Measurements from ENCODE around the gene ARHGEF17. TPM values are rescaled to one million over a fixed set of nuclear protein-coding genes. Genes with fewer than 3 reads are reported as not detected.

ARHGEF17 gene
- total RNA-seq, 2 donors from 2014 or later = 0.02 to 0.16 TPM

DNA sequence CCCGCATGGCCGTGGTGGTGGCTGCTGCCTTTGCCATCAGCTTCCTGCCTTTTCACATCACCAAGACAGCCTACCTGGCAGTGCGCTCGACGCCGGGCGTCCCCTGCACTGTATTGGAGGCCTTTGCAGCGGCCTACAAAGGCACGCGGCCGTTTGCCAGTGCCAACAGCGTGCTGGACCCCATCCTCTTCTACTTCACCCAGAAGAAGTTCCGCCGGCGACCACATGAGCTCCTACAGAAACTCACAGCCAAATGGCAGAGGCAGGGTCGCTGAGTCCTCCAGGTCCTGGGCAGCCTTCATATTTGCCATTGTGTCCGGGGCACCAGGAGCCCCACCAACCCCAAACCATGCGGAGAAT is 10.9 kb upstream of the ARHGEF17 start:
- H3K9me3 Mint-ChIP-seq = no peaks in the 10 kb centered on the region
- no peak overlapping the region for H3K27ac Mint-ChIP-seq
- ATAC-seq = no peak
- no peak for DNase-seq (ENCODE audit: low spot score in 2 of 2)
- H3K36me3 Mint-ChIP-seq = no peaks in the 10 kb centered on the region

DNA sequence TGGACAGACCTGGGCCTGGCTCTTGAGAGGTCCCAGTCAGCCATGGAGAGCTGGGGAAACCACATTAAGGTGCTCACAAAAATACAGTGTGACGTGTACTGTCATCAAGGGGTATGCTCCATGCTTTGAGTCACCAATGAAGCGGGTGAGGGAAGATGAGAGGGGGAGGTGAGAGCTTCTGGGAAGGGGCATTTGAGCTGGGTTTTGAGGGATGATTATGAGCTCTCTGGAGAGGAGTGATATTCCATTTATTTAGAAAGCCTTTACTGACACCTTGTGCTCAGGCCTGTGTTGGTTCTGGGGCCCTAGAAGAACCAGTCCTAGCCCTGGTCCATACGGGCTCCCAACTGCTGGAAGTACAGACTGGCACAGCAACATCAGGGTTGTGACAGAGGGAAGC is 10.4 kb upstream of the ARHGEF17 start:
- Mint-ChIP-seq H3K36me3 (no peaks in the 10 kb centered on the region), H3K9me3 (no peaks in the 10 kb centered on the region), H3K27ac (no peak overlapping the region)
- DNase-seq (ENCODE audit: low spot score in 2 of 2) (no peak), ATAC-seq (no peak)

DNA sequence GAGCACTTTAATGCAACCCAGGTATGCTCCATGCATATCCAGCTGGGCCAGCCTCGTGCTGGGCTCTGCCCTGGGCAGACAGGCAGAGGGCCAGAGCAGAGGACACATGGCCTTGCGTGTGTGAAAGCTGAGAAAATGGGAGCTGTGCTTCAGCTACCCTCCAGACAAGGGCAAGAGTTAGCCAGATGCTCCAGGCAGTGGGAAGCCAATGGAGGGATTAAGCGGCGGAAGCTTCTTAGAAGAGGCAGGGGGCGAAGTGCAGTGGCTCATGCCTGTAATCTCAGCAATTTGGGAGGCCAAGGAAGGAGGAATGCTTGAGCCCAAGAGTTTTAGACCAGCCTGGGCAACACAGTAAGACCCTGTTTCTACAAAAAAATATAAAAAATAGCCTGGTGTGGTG is 9.8 kb upstream of the ARHGEF17 start:
- ATAC-seq = no peak
- H3K9me3 Mint-ChIP-seq = no peaks in the 10 kb centered on the region
- H3K36me3 Mint-ChIP-seq = no peaks in the 10 kb centered on the region
- no peak overlapping the region for H3K27ac Mint-ChIP-seq
- no peak for DNase-seq (ENCODE audit: low spot score in 2 of 2)

DNA sequence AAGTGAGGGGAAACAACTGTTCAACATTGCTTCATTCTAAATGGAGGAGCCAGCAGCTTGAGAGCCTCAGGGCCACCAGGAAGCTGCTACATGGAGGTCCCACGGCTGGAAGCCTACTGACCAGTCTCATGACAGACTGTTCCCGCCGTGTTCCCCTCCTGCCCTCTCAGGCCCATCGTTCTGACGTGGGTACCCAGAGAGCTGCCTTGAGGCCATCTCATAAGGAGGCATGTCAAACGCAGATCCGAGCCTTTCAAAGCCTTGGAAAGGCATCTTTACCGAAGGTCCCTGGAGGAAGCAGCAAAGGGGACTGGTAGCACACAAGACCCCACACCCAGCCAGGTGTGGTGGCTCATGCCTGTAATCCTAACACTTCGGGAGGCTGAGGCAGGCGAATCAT is 8.3 kb upstream of the ARHGEF17 start:
- Mint-ChIP-seq H3K36me3 (no peaks in the 10 kb centered on the region), H3K27ac (no peak overlapping the region), H3K9me3 (no peaks in the 10 kb centered on the region)
- no peak for DNase-seq (ENCODE audit: low spot score in 2 of 2)
- no peak for ATAC-seq

DNA sequence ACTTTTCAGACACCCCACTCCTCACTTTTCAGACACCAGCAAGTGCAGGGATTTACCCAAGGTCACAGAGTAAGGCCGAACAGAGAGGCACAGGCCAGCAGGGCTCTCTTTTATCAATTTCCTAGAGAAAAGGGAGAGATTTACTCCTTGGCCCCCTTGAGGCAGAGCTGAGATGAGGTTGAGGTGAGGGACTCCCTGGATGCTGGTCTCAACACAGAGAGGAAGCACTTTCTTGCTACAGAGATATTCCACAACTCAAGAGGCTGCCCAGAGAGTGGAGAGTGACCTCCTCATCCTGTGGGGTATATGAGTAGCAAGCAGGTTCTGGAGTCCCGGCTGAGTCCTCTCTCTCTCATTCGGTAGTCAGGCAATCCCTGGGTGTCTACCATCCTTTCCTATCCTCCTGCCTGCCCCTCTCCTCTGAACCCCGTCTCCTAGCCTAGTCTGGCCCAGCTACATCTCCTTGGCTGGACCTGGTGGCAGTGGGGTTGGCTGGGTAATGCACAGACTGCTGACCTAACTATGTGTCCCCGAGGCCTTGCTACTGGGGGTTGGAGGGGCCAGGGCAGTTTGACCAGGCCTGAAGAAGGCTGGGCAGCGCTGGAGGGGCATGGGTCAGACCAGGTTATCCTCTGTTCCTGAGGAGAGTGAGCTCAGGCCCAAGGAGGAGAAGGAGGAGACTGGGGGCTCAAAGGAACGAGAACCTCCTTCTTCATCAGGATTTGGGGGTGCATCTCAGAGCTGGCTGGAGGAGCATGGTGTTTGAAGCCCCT is 1.8 kb upstream of the ARHGEF17 start:
- no peaks in the 10 kb centered on the region for H3K36me3 Mint-ChIP-seq
- no peak for DNase-seq (ENCODE audit: low spot score in 2 of 2)
- no peak for ATAC-seq
- no peak overlapping the region for H3K27ac Mint-ChIP-seq
- no peaks in the 10 kb centered on the region for H3K9me3 Mint-ChIP-seq

DNA sequence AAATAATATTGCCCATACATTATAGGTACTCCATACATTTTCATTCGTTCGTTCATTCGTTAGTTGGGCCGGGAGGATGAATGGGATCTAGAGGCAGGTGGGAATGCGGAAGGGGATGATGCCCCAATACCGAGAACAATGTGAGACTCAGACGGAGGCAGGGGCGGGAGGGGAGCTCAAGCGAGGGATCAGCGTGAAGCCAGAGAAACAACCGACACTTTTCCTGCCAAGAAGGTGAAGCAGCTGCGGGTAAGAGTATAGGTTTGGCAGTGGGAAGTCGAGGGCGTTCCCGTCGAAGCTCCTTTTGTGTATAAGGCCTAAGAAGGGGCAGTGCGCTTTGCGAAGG is 1.1 kb upstream of the ARHGEF17 start:
- no peaks in the 10 kb centered on the region for H3K36me3 Mint-ChIP-seq
- no peak for DNase-seq (ENCODE audit: low spot score in 2 of 2)
- H3K9me3 Mint-ChIP-seq = no peaks in the 10 kb centered on the region
- peak in 1 of 2 donors; percentile 8 for ATAC-seq
- H3K27ac Mint-ChIP-seq = no peak overlapping the region

DNA sequence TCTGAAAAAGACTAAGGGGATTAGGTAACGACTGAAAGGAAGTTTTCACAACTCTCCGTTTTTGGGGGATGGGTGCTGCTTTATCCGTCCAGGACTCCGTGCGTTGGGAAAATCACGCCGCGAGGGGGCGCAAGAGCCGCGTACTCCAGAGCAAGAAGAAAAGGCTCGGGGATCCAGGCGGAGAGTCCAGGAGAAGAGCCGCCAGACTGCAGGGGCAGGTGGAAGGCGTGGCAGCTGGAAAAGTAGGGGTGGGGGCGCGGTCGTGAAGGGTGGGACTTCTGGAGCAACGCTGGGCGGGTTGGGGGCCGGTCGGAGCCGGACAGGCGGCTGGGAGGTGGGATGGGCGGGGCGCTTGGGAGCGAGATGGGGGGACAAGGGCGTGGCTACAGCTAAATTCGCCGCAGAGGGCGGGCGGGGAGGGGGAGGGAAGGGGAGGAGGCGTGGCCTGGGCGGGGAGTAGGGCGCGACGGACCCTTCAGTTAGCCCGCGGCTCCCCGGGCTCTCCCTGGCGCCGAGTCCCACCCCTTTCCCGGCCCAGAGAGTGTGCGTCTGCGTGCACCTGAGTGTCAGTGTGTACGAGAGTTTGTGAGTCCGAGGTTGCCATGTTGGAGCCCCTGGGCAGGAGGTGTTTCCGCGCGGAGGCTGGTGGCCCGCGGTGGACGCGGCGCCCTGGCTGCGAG is 613 bp upstream of the ARHGEF17 start:
- H3K36me3 Mint-ChIP-seq = no peaks in the 10 kb centered on the region
- no peak overlapping the region for H3K27ac Mint-ChIP-seq
- ATAC-seq = peak; percentile 81 to 84
- no peaks in the 10 kb centered on the region for H3K9me3 Mint-ChIP-seq
- DNase-seq (ENCODE audit: low spot score in 2 of 2) = peak; percentile 77 to 96

DNA sequence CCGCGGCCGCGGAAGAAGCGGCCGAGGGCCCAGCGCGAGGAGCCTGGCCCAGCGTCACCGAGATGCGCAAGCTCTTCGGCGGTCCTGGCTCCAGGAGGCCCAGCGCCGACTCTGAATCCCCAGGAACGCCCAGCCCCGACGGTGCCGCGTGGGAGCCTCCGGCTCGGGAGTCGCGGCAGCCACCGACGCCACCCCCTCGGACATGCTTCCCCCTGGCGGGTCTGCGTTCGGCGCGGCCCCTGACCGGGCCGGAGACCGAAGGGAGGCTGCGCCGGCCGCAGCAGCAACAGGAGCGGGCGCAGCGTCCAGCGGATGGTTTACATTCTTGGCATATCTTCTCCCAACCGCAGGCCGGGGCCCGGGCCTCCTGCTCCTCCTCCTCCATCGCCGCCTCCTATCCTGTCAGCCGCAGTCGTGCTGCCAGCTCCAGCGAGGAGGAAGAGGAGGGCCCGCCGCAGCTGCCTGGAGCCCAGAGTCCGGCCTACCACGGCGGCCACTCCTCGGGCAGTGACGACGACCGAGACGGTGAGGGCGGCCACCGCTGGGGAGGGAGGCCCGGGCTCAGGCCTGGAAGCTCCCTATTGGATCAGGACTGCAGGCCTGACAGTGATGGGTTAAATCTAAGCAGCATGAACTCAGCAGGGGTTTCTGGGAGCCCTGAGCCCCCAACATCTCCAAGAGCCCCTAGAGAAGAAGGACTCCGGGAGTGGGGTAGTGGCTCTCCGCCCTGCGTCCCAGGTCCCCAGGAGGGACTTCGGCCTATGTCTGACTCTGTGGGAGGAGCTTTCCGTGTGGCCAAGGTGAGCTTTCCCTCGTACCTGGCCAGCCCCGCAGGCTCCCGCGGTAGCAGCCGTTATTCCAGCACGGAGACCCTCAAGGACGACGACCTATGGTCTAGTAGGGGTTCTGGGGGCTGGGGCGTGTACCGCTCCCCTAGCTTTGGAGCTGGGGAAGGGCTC is 1.2 kb downstream of the ARHGEF17 start:
- no peak for ATAC-seq
- no peak for DNase-seq (ENCODE audit: low spot score in 2 of 2)
- Mint-ChIP-seq H3K36me3 (no peaks in the 10 kb centered on the region), H3K27ac (no peak overlapping the region), H3K9me3 (no peaks in the 10 kb centered on the region)

DNA sequence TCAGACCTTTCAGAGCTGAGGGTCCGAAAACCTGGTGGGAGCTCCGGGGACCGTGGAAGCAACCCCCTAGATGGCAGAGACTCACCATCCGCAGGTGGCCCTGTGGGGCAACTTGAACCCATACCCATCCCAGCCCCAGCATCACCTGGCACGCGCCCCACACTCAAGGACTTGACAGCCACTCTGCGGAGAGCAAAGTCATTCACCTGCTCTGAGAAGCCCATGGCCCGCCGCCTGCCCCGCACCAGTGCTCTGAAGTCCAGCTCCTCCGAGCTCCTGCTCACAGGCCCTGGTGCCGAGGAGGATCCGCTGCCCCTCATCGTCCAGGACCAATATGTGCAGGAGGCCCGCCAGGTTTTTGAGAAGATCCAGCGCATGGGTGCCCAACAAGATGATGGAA is 2.0 kb downstream of the ARHGEF17 start:
- H3K9me3 Mint-ChIP-seq = no peaks in the 10 kb centered on the region
- ATAC-seq (no peak), DNase-seq (ENCODE audit: low spot score in 2 of 2) (no peak)
- H3K27ac Mint-ChIP-seq = no peak overlapping the region
- H3K36me3 Mint-ChIP-seq = no peaks in the 10 kb centered on the region

DNA sequence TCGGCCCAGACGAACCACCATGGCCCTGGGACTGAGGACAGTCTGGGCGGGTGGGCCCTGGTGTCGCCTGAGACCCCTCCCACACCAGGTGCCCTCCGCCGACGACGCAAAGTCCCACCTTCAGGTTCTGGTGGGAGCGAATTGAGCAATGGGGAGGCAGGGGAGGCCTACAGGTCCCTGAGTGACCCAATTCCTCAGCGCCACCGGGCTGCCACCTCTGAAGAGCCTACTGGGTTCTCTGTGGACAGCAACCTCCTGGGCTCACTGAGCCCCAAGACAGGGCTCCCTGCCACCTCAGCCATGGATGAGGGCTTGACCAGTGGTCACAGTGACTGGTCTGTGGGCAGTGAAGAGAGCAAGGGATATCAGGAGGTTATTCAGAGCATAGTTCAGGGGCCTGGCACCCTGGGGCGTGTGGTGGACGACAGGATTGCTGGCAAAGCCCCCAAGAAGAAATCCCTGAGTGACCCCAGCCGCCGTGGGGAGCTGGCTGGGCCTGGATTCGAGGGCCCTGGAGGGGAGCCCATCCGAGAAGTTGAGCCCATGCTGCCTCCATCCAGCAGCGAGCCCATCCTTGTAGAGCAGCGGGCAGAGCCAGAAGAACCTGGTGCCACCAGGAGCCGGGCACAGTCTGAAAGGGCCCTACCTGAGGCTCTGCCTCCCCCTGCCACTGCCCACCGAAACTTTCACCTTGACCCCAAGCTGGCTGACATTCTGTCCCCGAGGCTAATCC is 2.8 kb downstream of the ARHGEF17 start:
- DNase-seq (ENCODE audit: low spot score in 2 of 2) = no peak
- Mint-ChIP-seq H3K36me3 (no peaks in the 10 kb centered on the region), H3K9me3 (no peaks in the 10 kb centered on the region), H3K27ac (no peak overlapping the region)
- ATAC-seq = no peak

DNA sequence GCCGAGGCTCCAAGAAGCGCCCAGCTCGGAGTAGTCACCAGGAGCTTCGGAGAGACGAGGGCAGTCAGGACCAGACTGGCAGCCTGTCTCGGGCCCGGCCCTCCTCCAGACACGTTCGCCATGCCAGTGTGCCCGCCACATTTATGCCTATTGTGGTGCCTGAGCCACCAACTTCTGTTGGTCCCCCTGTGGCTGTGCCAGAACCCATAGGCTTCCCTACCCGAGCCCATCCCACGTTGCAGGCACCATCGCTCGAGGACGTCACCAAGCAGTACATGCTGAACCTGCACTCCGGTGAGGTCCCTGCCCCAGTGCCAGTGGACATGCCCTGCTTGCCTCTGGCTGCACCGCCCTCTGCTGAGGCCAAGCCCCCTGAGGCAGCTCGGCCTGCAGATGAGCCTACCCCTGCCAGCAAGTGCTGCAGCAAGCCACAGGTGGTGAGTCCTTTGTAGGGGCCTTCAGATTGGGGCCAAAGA is 3.4 kb downstream of the ARHGEF17 start:
- Mint-ChIP-seq H3K9me3 (no peaks in the 10 kb centered on the region), H3K27ac (no peak overlapping the region), H3K36me3 (no peaks in the 10 kb centered on the region)
- ATAC-seq (no peak), DNase-seq (ENCODE audit: low spot score in 2 of 2) (no peak)

DNA sequence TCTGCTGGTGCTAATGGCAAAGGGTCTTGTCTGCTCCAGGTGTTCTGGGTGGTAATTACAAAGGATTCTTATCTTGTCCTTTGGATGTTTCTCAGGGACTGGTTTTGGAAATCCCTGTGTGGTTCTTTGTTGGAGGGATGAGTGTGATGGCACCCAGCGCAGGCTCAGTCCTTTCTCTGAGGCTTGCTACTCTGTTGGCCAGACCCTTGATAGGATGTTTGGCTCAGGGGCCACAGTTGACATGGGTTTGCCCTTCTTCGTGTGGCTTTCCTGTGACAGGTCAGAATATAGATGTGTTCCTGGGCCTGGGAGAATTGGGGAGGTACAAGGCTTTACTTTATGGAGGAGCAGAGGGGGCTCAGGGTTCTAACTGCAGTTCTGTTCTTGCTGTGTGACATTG is 4.0 kb downstream of the ARHGEF17 start:
- no peak for DNase-seq (ENCODE audit: low spot score in 2 of 2)
- Mint-ChIP-seq H3K9me3 (no peaks in the 10 kb centered on the region), H3K27ac (no peak overlapping the region), H3K36me3 (no peaks in the 10 kb centered on the region)
- ATAC-seq = no peak

DNA sequence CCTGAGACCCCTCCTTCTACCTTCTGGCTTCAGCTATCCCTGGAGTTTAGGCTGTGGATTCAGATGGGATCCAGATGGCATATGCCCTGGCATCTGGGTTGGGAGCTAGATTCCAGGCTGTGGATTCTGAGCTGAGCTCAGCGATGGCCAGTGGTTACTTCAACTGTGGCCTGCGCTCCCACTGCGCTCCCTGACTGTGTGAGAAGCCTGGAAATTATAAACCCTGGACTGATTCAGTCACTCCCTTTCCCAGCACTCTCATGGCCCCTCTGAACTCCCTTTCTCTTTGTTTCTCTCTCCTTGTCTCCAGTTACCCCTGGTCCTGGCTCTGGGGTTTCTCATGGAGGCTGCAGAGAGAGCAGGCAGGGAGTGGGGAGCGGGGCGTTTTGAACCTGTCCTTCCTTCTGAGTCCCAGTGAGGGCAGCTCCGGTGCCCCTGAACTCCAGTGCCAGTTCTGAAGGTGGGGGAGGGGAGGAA is 4.8 kb downstream of the ARHGEF17 start:
- H3K36me3 Mint-ChIP-seq = no peaks in the 10 kb centered on the region
- H3K27ac Mint-ChIP-seq = no peak overlapping the region
- no peaks in the 10 kb centered on the region for H3K9me3 Mint-ChIP-seq
- ATAC-seq (no peak), DNase-seq (ENCODE audit: low spot score in 2 of 2) (no peak)

DNA sequence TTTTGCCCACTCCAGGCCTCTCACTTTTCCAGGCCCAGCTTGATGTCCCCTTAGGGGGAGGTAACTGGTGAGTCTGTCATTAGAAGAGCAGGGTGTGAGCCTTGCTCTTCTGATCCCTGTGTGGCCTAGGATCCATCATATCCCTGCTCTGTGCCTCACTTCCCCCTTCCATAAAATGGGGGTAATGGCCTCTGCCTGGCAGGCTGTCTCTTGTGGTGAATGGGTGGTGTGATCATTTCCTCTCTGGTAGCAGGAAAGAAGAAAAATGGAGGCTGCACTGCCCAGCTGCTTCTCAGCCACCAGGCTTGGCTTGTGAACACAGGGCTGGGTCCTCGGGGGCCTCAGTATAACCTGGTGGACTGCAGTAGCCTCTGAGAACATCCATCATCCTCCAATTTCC is 5.6 kb downstream of the ARHGEF17 start:
- DNase-seq (ENCODE audit: low spot score in 2 of 2) = no peak
- Mint-ChIP-seq H3K36me3 (no peaks in the 10 kb centered on the region), H3K27ac (peak overlapping the region in 1 of 2 donors; percentile 60), H3K9me3 (no peaks in the 10 kb centered on the region)
- no peak for ATAC-seq

DNA sequence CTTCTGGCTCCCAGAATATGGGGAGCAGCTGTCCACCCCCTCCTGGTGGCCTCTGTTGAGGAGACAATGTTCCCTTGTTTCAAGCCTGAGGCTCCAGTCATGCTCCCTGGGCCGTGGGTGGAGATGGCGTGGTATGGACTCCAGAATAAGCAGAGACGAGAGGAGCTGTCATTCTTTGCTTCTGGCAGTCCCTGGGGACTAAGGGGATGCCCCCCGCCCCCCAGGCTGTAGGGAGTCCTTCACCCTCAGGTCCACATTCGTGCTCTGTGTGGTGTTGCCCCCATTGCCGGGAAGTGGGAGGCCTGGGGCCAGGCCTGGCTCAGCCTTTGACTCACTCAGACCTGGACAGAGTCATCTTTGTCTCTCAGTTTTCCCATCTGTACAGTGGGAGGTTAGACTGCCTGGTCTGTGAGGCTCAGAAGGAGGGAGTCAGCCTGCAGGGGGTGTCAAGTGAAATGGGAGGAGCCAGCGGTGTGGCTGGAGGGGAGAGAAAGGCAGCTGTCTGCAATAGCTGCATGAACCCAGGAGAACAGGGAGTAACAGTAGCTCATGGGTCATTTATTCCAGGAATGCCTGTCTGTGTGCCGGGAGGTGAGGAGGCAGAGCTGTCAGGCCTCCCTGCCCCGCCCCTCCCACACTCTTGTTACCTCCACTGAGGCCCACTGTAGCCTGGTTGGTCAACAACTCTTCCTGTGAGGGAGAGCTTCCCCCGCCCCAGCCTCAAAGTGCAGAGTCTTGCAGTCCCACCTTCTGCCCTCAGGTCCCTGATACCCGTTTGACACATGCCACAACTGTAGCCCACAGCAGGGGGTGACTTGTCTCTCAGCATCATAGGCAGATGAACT is 6.3 kb downstream of the ARHGEF17 start:
- DNase-seq (ENCODE audit: low spot score in 2 of 2) (no peak), ATAC-seq (peak in 1 of 2 donors; percentile 20)
- Mint-ChIP-seq H3K36me3 (no peaks in the 10 kb centered on the region), H3K9me3 (no peaks in the 10 kb centered on the region), H3K27ac (no peak overlapping the region)

Data from activated naive CD4-positive, alpha-beta T cell treated with anti-CD3 and anti-CD28 coated beads, Interleukin-2, amount 50 U/mL, for 72 hours (primary cell).